Umbilical cord (tissue), 2 donors: Measurements from ENCODE around the gene TAF12. TPM values are rescaled to one million over a fixed set of nuclear protein-coding genes. Genes with fewer than 3 reads are reported as not detected.
"Not testable (repeated sequence)": the region's sequence is repeated elsewhere in the genome, so short reads cannot be mapped to it uniquely, and the experiment has no call there.

ENCODE experiments used
- DNase-seq: peaks from one replicate; pipeline ENCODE4 v3.0.0-alpha.2; 2015; ENCODE audit warnings: low spot score
- total RNA-seq: library from RNA; depleted of rRNA; stranded (reverse); fragments of >200 nt; gene quantifications from one replicate; pipeline ENCODE4 v1.2.3, GENCODE V29; 2014; ENCODE audit warnings: low replicate concordance; ENCODE audit not compliant: insufficient read depth

The TAF12 gene
- 39.2 TPM for total RNA-seq

- peak; percentile 97 for DNase-seq
Observed at GRCh38 chr1:28642847-28643635, at the start of gene TAF12. Gene TAF12, minus strand, starts transcription at chr1:28643067. Its CDS starts 20,986 bp downstream, at chr1:28622081.

GRCh38 chr1:28691627-28692026, 48.8 kb upstream of the TAF12 start:
- DNase-seq, result not testable (repeated sequence)

GRCh38 chr1:28684937-28685336, 42.1 kb upstream of the TAF12 start:
- no peak for DNase-seq

DNA sequence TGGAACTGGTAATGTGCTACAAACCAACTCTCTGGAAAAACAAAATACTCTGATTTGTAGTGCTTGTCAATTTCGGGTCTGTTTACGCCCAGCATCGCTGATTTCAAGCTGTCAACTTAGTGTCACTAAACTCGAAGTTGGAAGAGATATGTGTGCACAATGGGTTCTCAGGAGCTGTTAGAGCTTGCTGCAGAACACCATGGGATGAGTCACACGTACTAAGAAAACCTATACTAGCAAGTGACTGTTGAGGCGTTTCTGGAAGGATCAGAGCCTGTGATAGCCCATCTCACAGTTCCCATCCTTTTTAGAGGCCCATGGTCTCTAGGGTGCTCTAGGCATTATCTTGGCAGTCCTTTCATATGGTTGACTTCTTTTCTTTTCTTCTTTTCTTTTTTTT, 40.0 kb upstream of the TAF12 start:
- DNase-seq, result no peak

DNA sequence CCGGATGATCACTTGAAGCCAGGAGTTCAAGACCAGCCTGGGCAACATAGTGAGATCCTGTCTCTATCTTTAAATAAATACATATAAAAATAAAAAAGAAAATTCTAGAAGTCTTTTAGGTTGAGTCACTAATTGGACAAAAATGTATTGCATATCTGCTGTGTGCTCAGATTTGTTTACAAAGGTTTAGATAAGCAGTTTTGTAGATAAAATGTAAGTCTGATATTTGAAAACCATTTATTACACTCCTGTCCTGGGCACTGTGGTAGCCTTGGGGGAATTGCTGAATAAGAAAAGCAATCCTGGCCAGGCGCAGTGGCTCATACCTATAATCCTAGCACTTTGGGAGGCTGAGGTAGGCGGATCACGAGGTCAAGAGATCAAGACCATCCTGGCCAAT, 37.3 kb upstream of the TAF12 start:
- no peak for DNase-seq

DNA sequence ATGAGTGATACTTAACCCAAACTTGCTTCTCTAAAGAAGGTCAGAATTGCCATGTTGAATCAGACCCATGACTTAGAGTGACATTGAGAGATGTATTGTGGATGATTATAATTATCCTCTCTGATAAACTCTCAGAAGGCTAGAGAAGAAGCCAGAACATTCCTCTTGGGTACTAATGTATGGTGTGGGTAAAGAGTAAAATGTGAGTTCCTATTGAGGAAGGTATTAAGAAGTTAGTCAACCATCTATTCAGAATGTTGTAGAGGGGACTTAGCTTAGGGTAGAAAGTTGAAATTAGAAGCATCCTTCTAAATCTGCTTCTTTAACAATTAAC, 33.0 kb upstream of the TAF12 start:
- no peak for DNase-seq

DNA sequence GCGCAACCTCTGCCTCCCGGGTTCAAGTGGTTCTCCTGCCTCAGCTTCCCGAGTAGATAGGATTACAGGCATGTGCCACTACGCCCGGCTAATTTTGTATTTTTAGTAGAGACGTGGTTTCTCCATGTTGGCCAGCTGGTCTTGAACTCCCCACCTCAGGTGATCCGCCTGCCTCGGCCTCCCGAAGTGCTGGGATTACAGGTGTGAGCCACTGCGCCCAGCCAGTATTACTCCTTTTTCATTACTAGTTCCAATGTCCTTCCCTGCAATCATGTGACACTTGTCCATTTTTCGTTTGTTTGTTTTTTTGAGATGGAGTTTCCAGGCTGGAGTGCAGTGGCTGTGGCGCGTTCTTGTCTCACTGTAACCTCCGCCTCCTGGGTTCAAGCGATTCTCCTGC, 30.1 kb upstream of the TAF12 start:
- not testable (repeated sequence) for DNase-seq

DNA sequence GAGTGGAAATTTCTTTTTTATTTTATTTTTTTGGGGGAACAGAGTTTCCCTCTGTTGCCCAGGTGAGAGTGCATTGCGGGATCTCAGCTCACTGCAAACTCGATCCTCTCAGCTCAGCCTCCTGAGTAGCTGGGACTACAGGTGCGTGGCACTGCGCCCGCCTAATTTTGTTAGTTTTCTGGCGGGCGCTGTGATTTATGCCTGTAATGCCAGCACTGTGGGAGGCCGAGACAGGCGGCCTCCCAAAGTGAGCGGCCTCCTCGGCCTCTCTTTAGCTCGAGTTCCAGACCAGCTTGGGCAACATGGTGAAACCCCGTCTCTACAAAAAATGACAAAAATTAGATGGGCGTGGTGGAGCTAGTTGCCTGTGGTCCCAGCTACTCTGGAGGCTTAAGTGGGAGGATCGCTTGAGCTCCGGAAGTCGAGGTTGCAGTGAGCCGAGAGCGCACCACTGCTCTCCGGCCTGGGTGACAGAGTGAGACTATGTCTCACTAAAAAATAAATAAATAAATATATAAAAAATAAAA, 28.4 kb upstream of the TAF12 start:
- no peak for DNase-seq

- peak; percentile 65 for DNase-seq
Observed at GRCh38 chr1:28668956-28669723, 26.3 kb upstream of the TAF12 start.

DNA sequence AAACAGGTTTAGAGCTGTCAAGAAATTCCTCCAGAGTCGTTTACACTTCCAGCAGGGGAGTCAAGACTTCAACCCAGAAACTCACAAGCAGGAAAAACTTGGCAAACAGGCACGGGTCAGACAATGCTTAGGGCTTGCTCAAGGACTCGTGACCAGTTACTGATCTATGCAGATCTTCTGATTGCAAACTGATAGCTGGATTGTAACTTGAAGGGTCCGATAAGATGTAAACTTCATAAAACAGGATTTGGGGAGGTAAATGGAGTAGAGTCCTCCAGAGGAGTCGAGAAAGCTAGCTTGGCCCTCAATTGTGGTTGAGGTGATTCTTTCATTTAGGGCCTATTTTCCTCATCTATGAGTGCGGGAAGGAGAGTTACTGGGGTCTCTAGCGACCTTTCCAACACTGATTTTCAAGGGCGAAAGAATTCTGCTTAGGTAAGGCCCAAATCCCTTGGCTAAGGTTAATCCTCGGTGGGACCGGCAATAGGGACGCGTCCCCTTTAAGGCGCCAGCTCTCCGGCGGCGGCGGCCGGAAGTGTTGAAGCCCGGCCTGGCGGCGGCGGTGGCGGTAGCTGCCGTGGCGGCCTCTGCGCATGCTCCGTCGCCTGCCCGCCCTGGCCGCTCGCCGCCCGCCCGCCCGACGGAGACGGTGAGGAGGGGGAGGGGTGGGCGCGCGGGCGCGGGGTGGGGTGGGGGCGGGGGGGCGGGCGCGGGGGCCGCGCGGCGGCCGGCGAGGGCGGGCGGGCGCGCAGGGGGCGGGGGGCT, 25.5 kb upstream of the TAF12 start, which contains the start of gene GMEB1:
Gene GMEB1 (plus strand): TSS at position 594 of the 765 bp plus-strand sequence. CDS start 14,829 bp downstream, outside the sequence.
- DNase-seq, result peak; percentile 89

DNA sequence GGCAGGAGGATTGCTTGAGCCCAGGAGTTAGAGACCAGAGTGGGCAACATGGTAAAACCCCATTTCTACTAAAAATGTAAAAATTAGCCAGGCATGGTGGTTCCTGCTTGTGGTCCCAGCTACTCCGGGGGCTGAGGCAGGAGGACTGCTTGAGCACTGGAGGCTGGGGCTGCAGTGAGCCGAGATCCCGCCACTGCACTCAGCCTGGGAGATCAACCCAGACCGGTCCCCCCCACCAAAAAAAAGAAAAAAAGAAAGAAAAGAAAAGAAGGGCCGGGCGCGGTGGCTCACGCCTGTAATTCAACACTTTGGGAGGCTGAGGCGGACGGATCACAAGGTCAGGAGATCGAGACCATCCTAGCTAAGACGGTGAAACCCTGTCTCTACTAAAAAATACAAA, 23.9 kb upstream of the TAF12 start:
- no peak for DNase-seq

GRCh38 chr1:28663871-28664470, 21.1 kb upstream of the TAF12 start:
- DNase-seq, result no peak

GRCh38 chr1:28656335-28656734, 13.5 kb upstream of the TAF12 start:
- no peak for DNase-seq

- not testable (repeated sequence) for DNase-seq
Observed at GRCh38 chr1:28655448-28656311, 12.8 kb upstream of the TAF12 start.

DNA sequence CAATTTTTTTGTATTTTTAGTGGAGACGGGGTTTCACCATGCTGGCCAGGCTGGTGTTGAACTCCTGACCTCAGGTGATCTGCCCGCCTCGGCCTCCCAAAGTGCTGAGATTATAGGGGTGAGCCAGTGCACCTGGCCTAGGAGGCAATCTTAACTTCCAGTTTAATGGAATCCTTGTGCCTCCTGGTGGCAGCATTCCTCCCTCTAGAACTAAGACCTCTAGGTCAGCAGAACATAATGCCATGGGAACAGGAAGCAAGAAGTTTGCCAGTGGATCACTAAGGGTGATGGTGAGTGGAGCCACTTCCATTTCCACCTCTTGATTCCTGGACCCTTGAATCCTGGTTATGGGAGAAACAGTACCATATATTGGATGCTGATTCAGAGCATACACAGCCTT, 11.0 kb upstream of the TAF12 start:
- not testable (repeated sequence) for DNase-seq

- DNase-seq, result not testable (repeated sequence)
Observed at GRCh38 chr1:28653063-28653462, 10.2 kb upstream of the TAF12 start.

GRCh38 chr1:28648474-28649198, 5.8 kb upstream of the TAF12 start, which contains the start of gene RNU11:
Gene RNU11, plus strand, starts transcription at chr1:28648600.
- peak; percentile 99 for DNase-seq

DNA sequence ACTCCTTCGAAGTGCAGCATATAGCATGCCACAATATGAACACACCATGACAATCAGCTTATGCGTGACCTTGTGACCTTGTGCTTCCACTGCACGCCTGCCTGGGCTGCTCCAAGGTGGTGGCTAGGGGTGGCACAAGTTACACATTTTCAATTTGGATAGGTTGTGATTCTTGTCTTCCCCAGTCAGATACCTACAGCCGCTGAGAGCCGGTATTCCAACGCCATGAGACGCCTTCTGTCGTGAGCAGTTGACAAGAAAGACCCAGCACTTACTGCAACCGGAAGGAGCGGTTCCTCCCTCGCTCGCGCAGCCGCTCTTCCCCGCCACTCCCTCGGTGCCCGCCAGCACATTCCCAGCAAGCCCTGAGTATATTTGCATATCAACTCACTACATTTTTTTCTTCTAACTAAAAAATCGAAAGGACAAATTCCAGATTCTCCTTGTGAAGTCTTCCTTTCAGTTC, 5.2 kb upstream of the TAF12 start:
- DNase-seq, result peak; percentile 96

DNA sequence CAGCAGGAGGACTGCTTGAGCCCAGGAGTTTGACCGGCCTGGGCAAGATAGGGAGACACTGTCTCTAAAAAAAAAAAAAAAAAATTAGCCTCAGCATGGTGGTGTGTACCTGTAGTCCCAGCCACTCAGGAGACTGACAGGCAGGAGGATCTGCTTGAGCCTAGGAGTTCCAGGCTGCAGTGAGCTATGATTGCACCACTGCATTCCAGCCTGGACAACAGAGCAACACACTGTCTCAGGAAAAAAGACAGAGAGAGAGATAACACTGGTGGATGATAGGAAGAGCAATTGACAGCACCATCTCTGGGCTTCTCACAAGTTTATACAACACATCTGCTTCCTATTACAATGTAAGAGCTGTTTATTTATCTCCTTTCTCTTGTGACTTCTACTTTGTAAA, 3.2 kb upstream of the TAF12 start:
- peak; percentile 48 for DNase-seq
